HG03135 (cell line): ENCODE results near the gene ARHGEF12.

Source experiments
- ATAC-seq: cut with Tn5 transposase; IDR thresholded peaks from one replicate; pipeline ENCODE4 v1.9.1; 2021; ENCODE audit warnings: mild to moderate bottlenecking, moderate library complexity; ENCODE audit not compliant: unreplicated experiment

Gene ARHGEF12

GRCh38 chr11:120386318-120386717, 50.1 kb downstream of the ARHGEF12 start:
- ATAC-seq = no peak

DNA sequence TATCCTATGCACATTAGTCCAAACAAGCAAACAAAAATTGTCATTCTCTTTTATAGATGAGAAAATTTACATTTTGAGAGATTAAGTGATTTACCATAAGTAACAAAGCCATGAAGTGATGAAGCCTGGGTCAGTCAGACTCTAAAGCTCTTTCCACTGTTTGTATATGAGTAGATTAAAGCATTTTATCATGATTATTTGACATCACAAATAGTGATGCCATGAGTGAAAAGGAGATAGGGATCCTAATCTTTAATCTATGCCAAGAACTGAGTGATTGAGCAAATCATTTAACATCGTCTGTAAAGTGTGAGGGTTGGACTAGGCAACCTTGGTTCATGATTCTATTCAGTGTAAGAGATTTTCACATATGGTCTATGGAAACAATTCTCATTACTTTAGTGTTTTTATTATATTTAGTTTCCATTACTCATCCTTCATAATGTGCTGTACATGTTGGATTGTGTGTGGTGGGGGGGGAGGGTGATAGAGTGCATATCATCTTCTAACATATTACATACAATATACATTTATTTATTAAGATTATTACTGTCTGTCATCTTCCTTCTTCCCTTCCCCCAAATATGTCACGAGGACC, 50.7 kb downstream of the ARHGEF12 start:
- no peak for ATAC-seq

DNA sequence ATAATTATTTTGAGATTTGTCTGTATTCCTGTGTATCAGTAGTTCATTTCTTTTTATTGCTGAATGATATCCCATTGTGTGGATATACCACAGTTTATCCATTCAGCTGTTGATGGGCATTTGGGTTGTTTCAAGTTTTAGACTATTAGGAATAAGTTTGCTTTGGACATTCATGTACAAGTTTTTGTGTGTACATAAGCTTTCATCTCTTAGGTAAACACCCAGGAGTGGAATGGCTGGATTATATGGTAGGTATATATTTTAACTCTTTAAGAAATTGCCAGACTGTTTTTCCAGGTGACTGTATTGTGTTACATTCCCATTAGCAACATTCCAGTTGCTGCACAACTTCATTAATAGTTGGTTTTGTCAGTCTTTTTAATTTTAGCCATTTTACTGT, 52.0 kb downstream of the ARHGEF12 start:
- ATAC-seq = no peak

- ATAC-seq = no peak
Observed at GRCh38 chr11:120389693-120390584, 53.7 kb downstream of the ARHGEF12 start.

DNA sequence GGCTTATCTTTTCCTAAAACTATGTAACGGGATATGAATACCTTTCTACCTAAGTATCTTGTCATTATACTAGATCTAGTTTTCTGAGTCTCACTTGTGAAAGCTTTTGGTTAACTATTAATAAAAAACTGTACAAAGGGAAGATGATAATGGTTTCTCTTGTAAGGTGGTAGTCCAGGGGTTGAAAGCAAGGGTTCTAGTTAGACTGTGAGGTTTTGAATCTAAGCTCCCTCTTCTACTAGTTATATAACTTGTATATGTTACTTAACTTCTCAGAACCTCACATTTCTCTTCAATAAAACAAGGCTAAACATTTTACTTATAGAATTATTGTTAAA, 54.3 kb downstream of the ARHGEF12 start:
- ATAC-seq = no peak

DNA sequence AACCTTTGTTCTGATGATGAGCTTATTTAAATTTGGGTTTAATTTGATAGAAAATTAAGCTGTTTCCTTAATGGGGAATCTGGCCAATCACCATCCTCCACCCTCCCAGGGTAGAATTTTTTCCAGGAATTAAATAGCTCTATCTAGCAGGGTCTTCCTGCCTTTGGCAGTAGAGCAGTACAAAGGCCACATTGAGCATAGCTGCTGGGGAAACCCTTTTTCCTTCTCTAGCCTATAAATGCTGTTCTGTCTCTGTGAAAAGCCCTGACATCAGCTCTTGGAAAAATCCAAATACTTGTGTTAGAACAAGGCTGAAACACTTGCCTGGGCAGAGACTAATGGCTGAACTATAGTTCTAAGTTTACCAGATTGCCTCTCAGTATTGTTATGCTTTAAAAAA, 55.1 kb downstream of the ARHGEF12 start:
- ATAC-seq = no peak

DNA sequence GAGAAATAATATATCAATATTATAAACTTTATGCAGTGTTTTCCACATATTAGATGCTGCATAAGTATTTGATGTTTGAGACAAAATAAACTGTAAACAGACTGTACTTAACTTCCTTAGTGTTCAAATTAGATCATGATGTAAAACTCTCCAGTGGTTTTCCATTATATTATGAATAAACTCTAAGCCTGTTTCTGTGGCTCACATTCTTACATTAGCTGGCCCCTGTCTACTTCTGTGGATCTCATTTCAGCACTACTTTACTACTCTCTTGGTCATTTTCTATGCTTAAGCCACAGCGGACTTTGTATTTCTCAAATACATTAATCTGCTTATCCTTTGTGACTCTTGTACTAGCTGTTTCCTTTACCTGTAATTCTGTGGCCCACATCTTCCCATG, 55.6 kb downstream of the ARHGEF12 start:
- ATAC-seq = no peak

DNA sequence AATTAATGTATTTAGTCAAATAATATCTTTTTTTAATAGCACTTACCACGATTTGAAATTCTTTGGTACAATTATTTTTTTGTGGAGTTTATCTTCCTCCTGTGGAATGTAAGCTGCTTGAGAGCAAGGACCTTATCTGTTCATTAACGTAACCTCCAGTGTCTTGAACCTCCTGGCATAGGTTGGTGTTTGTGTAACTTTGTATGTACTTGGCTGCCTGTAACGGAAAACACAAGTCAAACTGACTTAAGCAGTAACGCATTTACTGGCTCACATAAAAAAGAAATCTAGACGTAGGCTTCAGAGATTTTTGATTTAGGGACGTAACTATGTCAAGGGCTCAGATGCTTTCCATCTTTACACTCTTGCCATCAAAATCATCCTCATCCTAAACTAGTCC, 56.1 kb downstream of the ARHGEF12 start:
- no peak for ATAC-seq

DNA sequence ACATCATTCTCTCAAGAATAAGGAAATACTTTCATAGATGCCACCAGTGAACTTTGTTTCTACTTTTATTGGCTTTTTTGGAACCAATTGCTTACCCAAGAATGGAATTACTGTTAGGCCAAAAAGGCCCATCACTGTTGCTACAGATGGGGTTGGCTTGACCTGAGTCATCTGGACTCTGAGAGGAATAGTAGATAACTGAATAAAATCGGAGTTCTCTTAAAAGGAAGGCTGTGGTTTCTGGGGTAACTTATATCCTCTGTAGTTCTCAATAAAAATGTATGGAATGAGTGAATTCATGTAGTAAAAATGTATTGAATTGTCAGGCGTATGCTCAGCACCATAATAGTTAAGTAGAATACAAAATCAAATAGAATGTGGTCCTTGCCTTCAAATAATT, 56.6 kb downstream of the ARHGEF12 start:
- ATAC-seq = no peak

DNA sequence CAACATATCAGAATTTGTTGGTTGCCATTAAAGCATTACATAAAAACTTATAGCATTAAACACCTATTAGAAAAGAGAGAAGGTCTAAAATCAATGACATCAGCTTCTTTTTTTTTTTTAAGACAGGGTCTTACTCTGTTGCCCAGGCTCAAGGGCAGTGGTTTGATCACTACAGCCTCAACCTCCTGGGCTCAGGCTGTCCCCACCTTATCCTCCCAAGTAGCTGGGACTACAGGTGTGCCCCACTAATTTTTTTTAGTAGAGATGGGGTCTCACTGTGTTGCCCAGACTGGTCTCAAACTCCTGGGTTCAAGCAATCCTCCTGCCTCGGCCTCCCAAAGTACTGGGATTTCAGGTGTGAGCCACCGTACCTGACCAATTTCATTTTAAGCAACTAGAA, 57.9 kb downstream of the ARHGEF12 start:
- no peak for ATAC-seq

GRCh38 chr11:120395778-120396177, 59.6 kb downstream of the ARHGEF12 start:
- ATAC-seq = no peak

DNA sequence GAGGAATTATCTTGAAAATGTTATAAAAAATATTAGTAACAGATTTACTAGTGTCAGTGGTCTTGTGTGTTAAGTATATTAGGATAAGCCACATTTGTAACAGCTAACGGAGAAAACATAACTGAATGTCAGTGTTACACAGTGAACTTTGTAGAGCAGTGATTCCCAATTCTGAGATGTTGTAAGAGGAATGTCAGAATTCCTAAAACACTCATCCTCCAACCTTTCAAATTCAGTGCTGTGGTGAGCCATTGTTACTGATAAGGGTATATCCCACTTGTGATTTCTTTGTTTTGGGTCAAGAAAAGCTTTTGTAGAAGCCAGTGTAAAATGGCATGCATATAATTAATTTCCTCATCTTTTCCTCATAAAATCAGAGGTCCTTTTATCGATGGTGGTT, 61.9 kb downstream of the ARHGEF12 start:
- ATAC-seq = no peak

DNA sequence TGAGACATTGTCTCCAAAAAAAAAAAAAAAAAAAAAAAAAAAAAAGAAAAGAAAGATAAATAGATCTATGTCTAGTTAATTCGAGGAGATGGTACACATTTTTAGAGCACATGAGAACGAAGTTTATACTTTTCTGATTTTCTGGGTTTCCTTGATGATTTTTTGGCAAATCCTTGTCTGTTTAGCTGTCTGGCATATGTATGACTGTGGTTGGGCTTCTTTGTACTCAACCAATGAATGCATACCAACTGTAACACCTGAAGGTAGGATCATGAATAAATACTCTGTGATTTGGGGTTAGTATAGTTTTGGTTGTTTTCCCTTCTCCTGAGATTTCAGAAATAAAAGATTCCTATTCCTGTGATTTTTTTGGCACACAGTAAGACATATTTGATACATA, 63.1 kb downstream of the ARHGEF12 start:
- no peak for ATAC-seq

- ATAC-seq = no peak
Observed at GRCh38 chr11:120400564-120401364, 64.6 kb downstream of the ARHGEF12 start.

- no peak for ATAC-seq
Observed at GRCh38 chr11:120401506-120401905, 65.3 kb downstream of the ARHGEF12 start.

GRCh38 chr11:120403966-120404365, 67.8 kb downstream of the ARHGEF12 start:
- no peak for ATAC-seq

DNA sequence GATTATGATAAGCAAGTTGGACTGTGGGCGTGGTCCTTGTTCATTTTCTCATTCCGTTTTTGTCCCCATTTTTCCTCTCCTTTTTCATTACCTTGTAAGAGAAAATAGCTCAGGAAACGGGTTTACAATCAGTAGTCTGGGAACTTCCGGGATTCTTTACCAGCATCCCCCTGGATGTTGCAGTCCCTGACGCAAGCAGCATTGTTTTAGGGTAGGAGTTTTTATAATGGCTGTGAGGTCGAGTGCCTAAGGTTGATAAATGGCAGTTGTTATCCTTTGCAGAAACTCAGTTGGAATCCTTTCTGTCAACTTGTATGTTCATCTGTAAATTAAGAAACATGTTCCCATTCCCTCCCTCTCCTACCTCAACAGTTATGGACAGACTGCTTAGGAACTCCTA, 68.3 kb downstream of the ARHGEF12 start:
- no peak for ATAC-seq

DNA sequence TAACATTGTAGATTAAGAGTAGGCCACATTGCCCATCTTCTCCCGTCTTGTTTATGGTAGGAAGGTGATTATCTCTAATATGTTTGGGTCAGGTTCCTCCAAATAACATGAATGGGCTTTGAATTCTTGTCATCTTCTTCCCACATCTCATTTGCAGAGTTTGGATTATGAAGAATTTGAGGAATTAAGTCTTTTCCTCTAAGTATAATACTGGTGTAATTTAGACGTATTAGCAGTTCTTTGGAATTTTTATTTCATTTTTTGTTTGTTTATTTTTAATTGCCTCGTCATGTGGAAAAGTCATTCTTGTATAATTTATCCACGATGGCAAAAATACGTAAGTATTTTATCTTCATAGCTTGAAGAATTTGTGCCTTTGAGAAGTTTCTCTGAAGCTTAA, 73.4 kb downstream of the ARHGEF12 start:
- ATAC-seq = no peak

GRCh38 chr11:120410622-120411380, 74.6 kb downstream of the ARHGEF12 start:
- ATAC-seq = no peak

GRCh38 chr11:120413480-120413879, 77.3 kb downstream of the ARHGEF12 start:
- no peak for ATAC-seq

DNA sequence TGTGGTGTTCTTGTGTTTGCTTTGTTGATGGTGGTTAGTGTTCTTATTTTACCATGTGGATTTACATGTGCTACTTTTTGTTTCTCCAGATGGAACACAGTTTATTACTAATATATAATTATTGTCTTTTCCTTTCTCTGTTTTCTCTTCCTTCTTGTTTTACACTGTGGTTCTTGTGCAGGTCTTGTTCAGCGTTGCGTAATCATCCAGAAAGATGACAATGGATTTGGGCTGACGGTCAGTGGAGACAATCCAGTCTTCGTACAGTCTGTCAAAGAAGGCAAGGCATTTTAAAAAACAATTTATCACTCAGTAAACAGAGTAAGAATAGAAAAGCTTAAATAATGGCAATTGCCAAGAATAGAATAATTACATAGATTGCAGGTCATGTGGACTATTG, 84.4 kb downstream of the ARHGEF12 start:
- no peak for ATAC-seq
